K562 (cell line): ENCODE measurements around the gene PRR23E. TPM values are rescaled to one million over a fixed set of nuclear protein-coding genes. Genes with fewer than 3 reads are reported as not detected.

Source experiments
- ATAC-seq: fragments of 200-7000 bp; cut with Tn5 transposase; 3 replicates; pipeline ENCODE4 v1.9.1; 2020; ENCODE audit warnings: moderate library complexity
- BruUV-seq: library from RNA; stranded (reverse); fragments of 400-500 nt; replicated peaks from 2 replicates; lab custom pipeline; 2021; lab: Mats Ljungman, UMichigan
- CTCF ChIA-PET: fragments of 300-600 bp; formaldehyde crosslinking; extraction: SDS; loops from one replicate; lab custom pipeline; 2021; ENCODE audit warnings: low intra/inter-chr PET ratio; lab: Yijun Ruan, JAX
- POLR2A ChIA-PET: fragments of 300-600, 350-650 bp; sonication (Branson Sonifier 250); formaldehyde crosslinking; extraction: SDS; loops from one replicate; lab custom pipeline; 2021; ENCODE audit warnings: antibody characterized with exemption, inconsistent platforms; lab: Yijun Ruan, JAX
- DNase-seq, 4 experiments: peaks; one replicate each; pipeline versions ENCODE4 v3.0.0 to v3.0.0-alpha.2; 2011 to 2018; ENCODE audit warnings: low spot score in 3 of 4, mixed read lengths in 3 of 4; ENCODE audit errors: extremely low read depth in 1 of 4
- FAIRE-seq: peaks from 2 replicates; lab custom pipeline; 2011; peaks lifted over from hg19 to GRCh38; lab: Jason Lieb, UNC
- H2AFZ ChIP-seq: 2 replicates; pipeline ENCODE4 v1.6.0; 2011; ENCODE audit warnings: low read depth, low read length, control low read depth, inconsistent platforms
- H3K27ac ChIP-seq: fragments of 200-600 bp; 3 replicates; pipeline ENCODE4 v1.8.0; 2011; ENCODE audit warnings: low read depth, mild to moderate bottlenecking, control low read depth, inconsistent platforms, low read length, moderate library complexity, mixed read lengths; ENCODE audit errors: extremely low read depth
- H3K27me3 ChIP-seq, 2 experiments: fragments of 300-600 bp in 1 of 2; 2 replicates in 1 of 2; 3 replicates in 1 of 2; pipeline versions ENCODE4 v1.6.0 to v1.8.0; 2011; ENCODE audit warnings: inconsistent platforms in 2 of 2, low read length in 2 of 2, mild to moderate bottlenecking in 1 of 2, mixed read lengths in 1 of 2, moderate library complexity in 1 of 2; ENCODE audit not compliant: control insufficient read depth in 2 of 2, insufficient read depth in 2 of 2
- H3K36me3 ChIP-seq: fragments of 300-600 bp; 3 replicates; pipeline ENCODE4 v1.8.0; 2011; ENCODE audit warnings: mild to moderate bottlenecking, low read length, inconsistent platforms; ENCODE audit not compliant: control insufficient read depth, insufficient read depth
- H3K4me1 ChIP-seq, 2 experiments: fragments of 200-600 bp in 1 of 2; replicated peaks in 1 of 2; 2 replicates in 1 of 2; 3 replicates in 1 of 2; pipeline versions ENCODE4 v1.5.1 to v1.8.0; 2011; ENCODE audit warnings: inconsistent platforms in 2 of 2, low read length in 2 of 2, mild to moderate bottlenecking in 1 of 2, mixed read lengths in 1 of 2, moderate library complexity in 1 of 2; ENCODE audit not compliant: control insufficient read depth in 2 of 2, insufficient read depth in 2 of 2
- H3K4me2 ChIP-seq: 2 replicates; pipeline ENCODE4 v1.6.1; 2011; ENCODE audit warnings: low read length, control low read depth, inconsistent platforms, mixed read lengths; ENCODE audit not compliant: insufficient read depth
- H3K4me3 ChIP-seq: fragments of 200-600 bp; sonication (generic), shearing (Covaris generic); 2 replicates; pipeline ENCODE4 v1.5.1; 2016; ENCODE audit warnings: control low read depth, inconsistent platforms
- H3K79me2 ChIP-seq: fragments of 200-600 bp; 3 replicates; pipeline ENCODE4 v1.8.0; 2011; ENCODE audit warnings: low read length, inconsistent platforms; ENCODE audit not compliant: control insufficient read depth, insufficient read depth
- H3K9ac ChIP-seq, 2 experiments: 2 replicates each; pipeline versions ENCODE4 v1.6.0 to v1.6.1; 2011; ENCODE audit warnings: low read depth in 2 of 2, low read length in 2 of 2, control low read depth in 1 of 2, inconsistent platforms in 1 of 2, mild to moderate bottlenecking in 1 of 2, mixed read lengths in 1 of 2; ENCODE audit not compliant: insufficient read depth in 1 of 2
- H3K9me1 ChIP-seq: one replicate; pipeline ENCODE4 v1.6.0; 2011; ENCODE audit warnings: inconsistent platforms, mild to moderate bottlenecking, low read length, moderate library complexity; ENCODE audit not compliant: control insufficient read depth, insufficient read depth
- H3K9me3 ChIP-seq: replicated peaks from 2 replicates; pipeline ENCODE4 v1.5.1; 2011; ENCODE audit warnings: low read depth, low read length, inconsistent platforms; ENCODE audit not compliant: control insufficient read depth, insufficient read depth
- H4K20me1 ChIP-seq: replicated peaks from 2 replicates; pipeline ENCODE4 v1.6.1; 2011; ENCODE audit warnings: low read length, inconsistent platforms, mixed read lengths; ENCODE audit not compliant: control insufficient read depth, insufficient read depth
- CREBBP ChIP-seq: IDR thresholded peaks from one replicate; pipeline ENCODE4 v1.6.1; 2012; ENCODE audit warnings: low read depth, mild to moderate bottlenecking, control low read depth, inconsistent platforms, low read length
- DNMT1 ChIP-seq: fragments of 450-650 bp; IDR thresholded peaks from 2 replicates; pipeline ENCODE4 v1.6.1; 2016; ENCODE audit warnings: antibody characterized with exemption, mild to moderate bottlenecking
- DPF2 ChIP-seq: fragments of 450-650 bp; IDR thresholded peaks from 2 replicates; pipeline ENCODE4 v1.6.1; 2016
- FIP1L1 ChIP-seq: fragments of 200-400 bp; formaldehyde crosslinking; IDR thresholded peaks from 2 replicates; pipeline ENCODE4 v1.6.1; 2018; ENCODE audit warnings: mild to moderate bottlenecking, low read depth, low read length; ENCODE audit not compliant: poor library complexity, severe bottlenecking
- NFATC3 ChIP-seq: fragments of 450-650 bp; IDR thresholded peaks from 2 replicates; pipeline ENCODE4 v1.6.1; 2017; ENCODE audit warnings: mild to moderate bottlenecking
- POLR2B ChIP-seq: fragments of 450-650 bp; IDR thresholded peaks from 2 replicates; pipeline ENCODE4 v1.6.1; 2018; ENCODE audit warnings: low read depth; ENCODE audit not compliant: partially characterized antibody
- TEAD4 ChIP-seq, 2 experiments: sonication (generic) in 1 of 2; formaldehyde crosslinking in 1 of 2; IDR thresholded peaks; 2 replicates each; pipeline versions ENCODE4 v1.6.1 to v1.8.0; 2012 to 2022; ENCODE audit warnings: borderline replicate concordance in 1 of 2, inconsistent platforms in 1 of 2, low read length in 1 of 2, mild to moderate bottlenecking in 1 of 2, missing genetic modification reagents in 1 of 2
- ZFP36 ChIP-seq: fragments of 150-350 bp; IDR thresholded peaks from 2 replicates; pipeline ENCODE4 v1.6.1; 2018; ENCODE audit warnings: low read length, low read depth; ENCODE audit not compliant: partially characterized antibody
- ZNF197 ChIP-seq: fragments of 200-800 bp; sonication (Bioruptor generic); IDR thresholded peaks from 2 replicates; pipeline ENCODE4 v1.6.1; 2016; ENCODE audit warnings: low read depth, missing genetic modification characterization, missing compliant biosample characterization
- ZNF217 ChIP-seq: sonication (generic); formaldehyde crosslinking; IDR thresholded peaks from 2 replicates; pipeline ENCODE4 v1.8.0; 2022; ENCODE audit warnings: mild to moderate bottlenecking, missing genetic modification reagents
- ZNF436 ChIP-seq: fragments of 250-450, 450-650 bp; sonication (Bioruptor Pico); formaldehyde crosslinking; IDR thresholded peaks from 2 replicates; pipeline ENCODE4 v1.7.0; 2020; ENCODE audit warnings: mild to moderate bottlenecking
- ZNF57 ChIP-seq: fragments of 450-650 bp; formaldehyde crosslinking; IDR thresholded peaks from 2 replicates; pipeline ENCODE4 v1.4.0; 2020; ENCODE audit warnings: mild to moderate bottlenecking, moderate library complexity
- ZNF785 ChIP-seq: fragments of 250-450 bp; sonication (Bioruptor Pico); IDR thresholded peaks from 2 replicates; pipeline ENCODE4 v1.4.0; 2020; ENCODE audit warnings: mild to moderate bottlenecking
- WGBS: fragments of 100-300 bp; shearing (Covaris generic); methylation state at CpG from one replicate; pipeline ENCODE4 v1.1.6; 2016; ENCODE audit warnings: low coverage, mixed read lengths; ENCODE audit not compliant: insufficient coverage; ENCODE audit errors: missing lambda C conversion rate; 5-methylcytosine and 5-hydroxymethylcytosine counted together
- in situ Hi-C: fragments of 300-500 bp; cut with MboI; formaldehyde crosslinking; loops from 4 replicates; pipeline ENCODE4 v1.15.0; 2018; ENCODE audit warnings: inconsistent platforms, mixed read lengths
- intact Hi-C: fragments of 100-400 bp; cut with micrococcal nuclease; formaldehyde crosslinking; loops from 2 replicates; pipeline ENCODE4 v1.14.2; 2022
- polyA plus RNA-seq, 8 experiments: library from polyadenylated mRNA; depleted of rRNA in 4 of 8; stranded (reverse) in 5 of 8; unstranded in 3 of 8; fragments of >200 nt; fragmentation: Nextera tagmentation in 2 of 8; fragmentation: Illumina TruSeq in 1 of 8; extraction: Ambion mirVana in 2 of 8; extraction: Trizol in 1 of 8; gene quantifications; 2 replicates each; pipeline versions ENCODE4 v1.2.1 to v1.2.3, GENCODE V29; 2011 to 2014; ENCODE audit warnings: inconsistent platforms in 1 of 8, missing spikeins in 1 of 8
- total RNA-seq, 7 experiments: library from RNA; depleted of rRNA in 6 of 7; stranded (reverse); fragments of >200 nt in 6 of 7; fragmentation: Illumina TruSeq in 2 of 7; extraction: Trizol in 2 of 7; gene quantifications; 2 replicates each; pipeline versions ENCODE4 v1.2.1 to v1.2.3, GENCODE V29; 2011 to 2021; ENCODE audit warnings: low replicate concordance in 1 of 7
- TF ChIP-seq, protein P1 (sequence below): IDR thresholded peaks from 2 replicates; pipeline ENCODE4 v1.6.1; 2014; ENCODE audit warnings: antibody characterized with exemption
- TF ChIP-seq, protein P2 (sequence below): sonication (generic); formaldehyde crosslinking; IDR thresholded peaks from 2 replicates; pipeline ENCODE4 v1.8.0; 2023; ENCODE audit warnings: mild to moderate bottlenecking, missing genetic modification reagents
- TF ChIP-seq, protein P3 (sequence below): fragments of 250-450 bp; sonication (Bioruptor Pico); IDR thresholded peaks from 2 replicates; pipeline ENCODE4 v1.8.0; 2022; ENCODE audit warnings: moderate library complexity, mild to moderate bottlenecking, inconsistent platforms
- TF ChIP-seq, protein P4 (sequence below): fragments of 450-650 bp; formaldehyde crosslinking; IDR thresholded peaks from 2 replicates; pipeline ENCODE4 v1.4.0; 2022; ENCODE audit warnings: missing genetic modification characterization

PRR23E gene
- total and polyA plus RNA-seq, 9 of the 15 experiments (the other 6 are each of a cell fraction or from before 2014, with no cell fraction given) = not detected

DNA sequence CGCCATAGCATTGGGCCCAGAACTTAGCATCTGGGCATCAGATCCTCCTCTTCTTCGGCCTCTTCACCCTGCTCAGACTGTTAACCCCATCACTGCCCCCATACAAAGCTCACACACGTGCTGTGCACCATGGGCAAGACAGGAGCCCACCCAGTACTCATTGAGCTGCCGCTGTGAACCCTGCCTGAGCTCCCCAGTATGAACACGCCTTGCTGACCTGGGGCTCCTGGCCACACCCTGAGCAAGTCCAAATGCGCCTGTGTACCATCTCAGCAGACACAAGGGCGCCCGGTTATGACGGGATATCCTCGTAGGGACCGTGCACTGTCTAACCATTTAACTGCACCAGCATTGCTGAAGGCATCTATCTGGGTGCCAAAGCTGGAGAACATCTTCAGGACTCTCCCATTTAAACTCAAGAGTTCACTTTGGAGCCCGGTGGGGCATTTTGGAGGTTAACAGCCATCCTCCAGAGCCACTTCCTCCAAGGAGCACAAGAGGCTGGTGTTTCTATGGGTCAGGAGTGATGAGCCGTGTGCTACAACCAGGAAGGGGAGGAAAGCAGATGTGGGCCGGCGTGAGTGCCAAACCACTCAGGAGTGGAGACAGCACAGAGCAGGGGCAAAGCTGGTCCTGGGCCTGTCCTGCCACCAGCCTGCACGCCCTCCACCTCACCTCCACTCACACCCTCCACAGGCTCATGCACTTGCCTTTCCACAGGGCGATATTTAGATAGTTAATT lies 12.1 kb downstream of the PRR23E start:
- intact Hi-C loops = no loop called here
- in situ Hi-C loops = no loop called here
- no peaks in the 10 kb centered on the region for H3K4me1 ChIP-seq
- peaks cover 0 to 25% of the 10 kb centered on the region in 2 experiments; a peak in 2 of 5 replicates for H3K27me3 ChIP-seq
- no peak overlapping the region for H3K27ac ChIP-seq
- H4K20me1 ChIP-seq = no peaks in the 10 kb centered on the region
- no peak overlapping the region for H2AFZ ChIP-seq
- CTCF ChIA-PET = no interaction called here
- H3K9ac ChIP-seq = no peak overlapping the region
- H3K36me3 ChIP-seq = no peaks in the 10 kb centered on the region
- no TSS peak for BruUV-seq
- no peaks in the 10 kb centered on the region for H3K9me3 ChIP-seq
- no peaks in the 10 kb centered on the region for H3K9me1 ChIP-seq
- TF ChIP-seq ZNF217 (CRISPR knock-in tag) (no peak), DPF2 (no peak), POLR2B (no peak), ZNF785 (CRISPR knock-in tag) (no peak), DNMT1 (no peak), ZNF197 (CRISPR knock-in tag) (no peak), TEAD4 (IDR thresholded peaks at IDR 0.05; ENCODE audit: low read length) (no peak), TEAD4 (CRISPR knock-in tag; IDR thresholded peaks at IDR 0.05; ENCODE audit: borderline replicate concordance) (no peak), FIP1L1 (no peak), ZNF436 (CRISPR knock-in tag) (no peak), NFATC3 (no peak), ZNF57 (no peak), CREBBP (no peak), ZFP36 (no peak)
- TF ChIP-seq, protein P1, sequence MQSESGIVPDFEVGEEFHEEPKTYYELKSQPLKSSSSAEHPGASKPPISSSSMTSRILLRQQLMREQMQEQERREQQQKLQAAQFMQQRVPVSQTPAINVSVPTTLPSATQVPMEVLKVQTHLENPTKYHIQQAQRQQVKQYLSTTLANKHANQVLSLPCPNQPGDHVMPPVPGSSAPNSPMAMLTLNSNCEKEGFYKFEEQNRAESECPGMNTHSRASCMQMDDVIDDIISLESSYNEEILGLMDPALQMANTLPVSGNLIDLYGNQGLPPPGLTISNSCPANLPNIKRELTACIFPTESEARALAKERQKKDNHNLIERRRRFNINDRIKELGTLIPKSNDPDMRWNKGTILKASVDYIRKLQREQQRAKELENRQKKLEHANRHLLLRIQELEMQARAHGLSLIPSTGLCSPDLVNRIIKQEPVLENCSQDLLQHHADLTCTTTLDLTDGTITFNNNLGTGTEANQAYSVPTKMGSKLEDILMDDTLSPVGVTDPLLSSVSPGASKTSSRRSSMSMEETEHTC = no peak
- TF ChIP-seq, protein P2, sequence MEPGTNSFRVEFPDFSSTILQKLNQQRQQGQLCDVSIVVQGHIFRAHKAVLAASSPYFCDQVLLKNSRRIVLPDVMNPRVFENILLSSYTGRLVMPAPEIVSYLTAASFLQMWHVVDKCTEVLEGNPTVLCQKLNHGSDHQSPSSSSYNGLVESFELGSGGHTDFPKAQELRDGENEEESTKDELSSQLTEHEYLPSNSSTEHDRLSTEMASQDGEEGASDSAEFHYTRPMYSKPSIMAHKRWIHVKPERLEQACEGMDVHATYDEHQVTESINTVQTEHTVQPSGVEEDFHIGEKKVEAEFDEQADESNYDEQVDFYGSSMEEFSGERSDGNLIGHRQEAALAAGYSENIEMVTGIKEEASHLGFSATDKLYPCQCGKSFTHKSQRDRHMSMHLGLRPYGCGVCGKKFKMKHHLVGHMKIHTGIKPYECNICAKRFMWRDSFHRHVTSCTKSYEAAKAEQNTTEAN = no peak
- TF ChIP-seq, protein P3, sequence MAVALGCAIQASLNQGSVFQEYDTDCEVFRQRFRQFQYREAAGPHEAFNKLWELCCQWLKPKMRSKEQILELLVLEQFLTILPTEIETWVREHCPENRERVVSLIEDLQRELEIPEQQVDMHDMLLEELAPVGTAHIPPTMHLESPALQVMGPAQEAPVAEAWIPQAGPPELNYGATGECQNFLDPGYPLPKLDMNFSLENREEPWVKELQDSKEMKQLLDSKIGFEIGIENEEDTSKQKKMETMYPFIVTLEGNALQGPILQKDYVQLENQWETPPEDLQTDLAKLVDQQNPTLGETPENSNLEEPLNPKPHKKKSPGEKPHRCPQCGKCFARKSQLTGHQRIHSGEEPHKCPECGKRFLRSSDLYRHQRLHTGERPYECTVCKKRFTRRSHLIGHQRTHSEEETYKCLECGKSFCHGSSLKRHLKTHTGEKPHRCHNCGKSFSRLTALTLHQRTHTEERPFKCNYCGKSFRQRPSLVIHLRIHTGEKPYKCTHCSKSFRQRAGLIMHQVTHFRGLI (CRISPR knock-in tag) = no peak
- TF ChIP-seq, protein P4, sequence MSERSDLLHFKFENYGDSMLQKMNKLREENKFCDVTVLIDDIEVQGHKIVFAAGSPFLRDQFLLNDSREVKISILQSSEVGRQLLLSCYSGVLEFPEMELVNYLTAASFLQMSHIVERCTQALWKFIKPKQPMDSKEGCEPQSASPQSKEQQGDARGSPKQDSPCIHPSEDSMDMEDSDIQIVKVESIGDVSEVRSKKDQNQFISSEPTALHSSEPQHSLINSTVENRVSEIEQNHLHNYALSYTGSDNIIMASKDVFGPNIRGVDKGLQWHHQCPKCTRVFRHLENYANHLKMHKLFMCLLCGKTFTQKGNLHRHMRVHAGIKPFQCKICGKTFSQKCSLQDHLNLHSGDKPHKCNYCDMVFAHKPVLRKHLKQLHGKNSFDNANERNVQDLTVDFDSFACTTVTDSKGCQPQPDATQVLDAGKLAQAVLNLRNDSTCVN (CRISPR knock-in tag) = no peak
- no peak for ATAC-seq
- H3K4me2 ChIP-seq = no peak overlapping the region
- no peaks in the 10 kb centered on the region for H3K79me2 ChIP-seq
- WGBS = 1% methylated on average over 14 of the region's 17 CpGs
- POLR2A ChIA-PET = interaction anchor here (0.6 to 1.4 kb wide), 3 partner anchors 17 to 446 kb away, joined by 3 to 8 read pairs (median 5); no protein-coding TSS in a partner anchor
- no peak for FAIRE-seq
- no peak for DNase-seq
- H3K4me3 ChIP-seq = no peak overlapping the region
